ENCODE data around the gene UACA.

The UACA gene

DNA sequence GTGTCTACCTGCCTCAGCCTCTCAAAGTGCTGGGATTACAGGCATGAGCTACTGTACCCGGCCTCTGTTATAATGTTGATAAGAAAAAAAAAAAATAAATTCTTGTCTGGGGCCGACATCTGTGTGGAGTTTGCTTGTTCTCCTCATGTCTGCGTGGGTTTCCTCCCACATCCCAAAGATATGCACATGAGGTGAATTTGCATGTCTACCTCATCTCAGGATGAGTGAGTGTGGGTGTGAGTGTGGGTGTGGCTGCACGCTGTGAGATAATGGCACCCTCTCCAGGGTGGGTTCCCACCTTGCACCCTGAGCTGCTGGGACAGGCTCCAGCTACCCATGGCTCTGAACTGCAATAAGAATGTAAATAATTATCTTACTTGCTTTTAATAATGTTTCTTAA lies 25.9 kb upstream of the UACA start:
- no peak overlapping the region for H3K23ac ChIP-seq (ENCODE audit: low read depth, low read length, poor library complexity)
- no peak overlapping the region for H4K8ac ChIP-seq (ENCODE audit: low read depth, low read length)
- no peak overlapping the region for H2BK120ac ChIP-seq (ENCODE audit: low read depth, low read length)
- no peaks in the 10 kb centered on the region for H3K9me3 ChIP-seq (replicated peaks in 1 of 2; ENCODE audit: control insufficient read depth in 2 of 2, insufficient read depth in 1 of 2, low read depth in 1 of 2, low read length in 2 of 2)
- H2AK5ac ChIP-seq (ENCODE audit: low read depth, low read length), result no peak overlapping the region
- H3K79me1 ChIP-seq (ENCODE audit: low read depth, low read length), result no peaks in the 10 kb centered on the region
- no peak overlapping the region for H3K9ac ChIP-seq (ENCODE audit: low read depth, low read length, poor library complexity)
- H3K4me3 ChIP-seq (ENCODE audit: low read length in 2 of 2), result no peak overlapping the region
- no peak overlapping the region for H3K4me2 ChIP-seq (ENCODE audit: insufficient read depth, low read length, poor library complexity, severe bottlenecking)
- H3K27ac ChIP-seq (replicated peaks; ENCODE audit: low read length), result no peak overlapping the region
- no peaks in the 10 kb centered on the region for H3K36me3 ChIP-seq (replicated peaks in 1 of 2; ENCODE audit: control insufficient read depth in 2 of 2, insufficient read depth in 2 of 2, low read length in 2 of 2)
- no peak overlapping the region for H3K4ac ChIP-seq (ENCODE audit: low read length)
- no peak overlapping the region for H2BK5ac ChIP-seq (ENCODE audit: low read length)
- no peak overlapping the region for H2BK12ac ChIP-seq (ENCODE audit: low read length)
- no peak overlapping the region for H3K14ac ChIP-seq (ENCODE audit: low read length)
- no peak for DNase-seq (ENCODE audit: low spot score)
- peaks cover 0 to 35% (median 0%) of the 10 kb centered on the region in 3 experiments for H3K27me3 ChIP-seq (ENCODE audit: control insufficient read depth in 3 of 3, insufficient read depth in 3 of 3, low read depth in 1 of 3, low read length in 3 of 3)
- no peak overlapping the region for H3K18ac ChIP-seq (ENCODE audit: low read length)
- H3K4me1 ChIP-seq (ENCODE audit: control insufficient read depth in 2 of 2, insufficient read depth in 1 of 2, low read depth in 1 of 2, low read length in 2 of 2), result no peaks in the 10 kb centered on the region
- no CpG with 5 or more reads among the region's 4 CpGs for WGBS, 2 donors (ENCODE audit: extremely low coverage in 2 of 2, insufficient read length in 2 of 2, insufficient replicate concordance in 1 of 2)
- H2AFZ ChIP-seq (ENCODE audit: low read length), result no peak overlapping the region
- no peak overlapping the region for H2BK15ac ChIP-seq (ENCODE audit: low read length)
- H4K91ac ChIP-seq (ENCODE audit: low read depth, low read length, poor library complexity), result no peak overlapping the region

GRCh38 chr15:70788114-70789049 lies 25.0 kb upstream of the UACA start:
- Histone ChIP-seq H3K14ac (ENCODE audit: low read length) (no peak overlapping the region), H2AK5ac (ENCODE audit: low read depth, low read length) (no peak overlapping the region), H3K4me2 (ENCODE audit: insufficient read depth, low read length, poor library complexity, severe bottlenecking) (no peak overlapping the region), H3K4ac (ENCODE audit: low read length) (no peak overlapping the region), H3K79me1 (ENCODE audit: low read depth, low read length) (no peaks in the 10 kb centered on the region), H3K4me1 (ENCODE audit: control insufficient read depth in 2 of 2, insufficient read depth in 1 of 2, low read depth in 1 of 2, low read length in 2 of 2) (no peaks in the 10 kb centered on the region), H2BK15ac (ENCODE audit: low read length) (no peak overlapping the region), H3K27me3 (ENCODE audit: control insufficient read depth in 3 of 3, insufficient read depth in 3 of 3, low read depth in 1 of 3, low read length in 3 of 3) (peaks cover 0 to 29% (median 0%) of the 10 kb centered on the region in 3 experiments), H2BK12ac (ENCODE audit: low read length) (no peak overlapping the region), H3K23ac (ENCODE audit: low read depth, low read length, poor library complexity) (no peak overlapping the region), H2AFZ (ENCODE audit: low read length) (no peak overlapping the region), H3K9ac (ENCODE audit: low read depth, low read length, poor library complexity) (no peak overlapping the region), H3K18ac (ENCODE audit: low read length) (no peak overlapping the region), H2BK5ac (ENCODE audit: low read length) (no peak overlapping the region), H4K91ac (ENCODE audit: low read depth, low read length, poor library complexity) (no peak overlapping the region), H4K8ac (ENCODE audit: low read depth, low read length) (no peak overlapping the region), H3K27ac (replicated peaks; ENCODE audit: low read length) (no peak overlapping the region), H2BK120ac (ENCODE audit: low read depth, low read length) (no peak overlapping the region), H3K4me3 (ENCODE audit: low read length in 2 of 2) (no peak overlapping the region), H3K9me3 (replicated peaks in 1 of 2; ENCODE audit: control insufficient read depth in 2 of 2, insufficient read depth in 1 of 2, low read depth in 1 of 2, low read length in 2 of 2) (no peaks in the 10 kb centered on the region), H3K36me3 (replicated peaks in 1 of 2; ENCODE audit: control insufficient read depth in 2 of 2, insufficient read depth in 2 of 2, low read length in 2 of 2) (no peaks in the 10 kb centered on the region)
- WGBS, 2 donors (ENCODE audit: extremely low coverage in 2 of 2, insufficient read length in 2 of 2, insufficient replicate concordance in 1 of 2), result no CpG with 5 or more reads among the region's 6 CpGs
- no peak for DNase-seq (ENCODE audit: low spot score)

- H3K36me3 ChIP-seq (replicated peaks in 1 of 2; ENCODE audit: control insufficient read depth in 2 of 2, insufficient read depth in 2 of 2, low read length in 2 of 2), result no peaks in the 10 kb centered on the region
- H3K9ac ChIP-seq (ENCODE audit: low read depth, low read length, poor library complexity), result no peak overlapping the region
- H4K8ac ChIP-seq (ENCODE audit: low read depth, low read length), result no peak overlapping the region
- no peaks in the 10 kb centered on the region for H3K79me1 ChIP-seq (ENCODE audit: low read depth, low read length)
- H3K18ac ChIP-seq (ENCODE audit: low read length), result no peak overlapping the region
- no peaks in the 10 kb centered on the region for H3K4me1 ChIP-seq (ENCODE audit: control insufficient read depth in 2 of 2, insufficient read depth in 1 of 2, low read depth in 1 of 2, low read length in 2 of 2)
- H2BK15ac ChIP-seq (ENCODE audit: low read length), result no peak overlapping the region
- no peak overlapping the region for H3K4ac ChIP-seq (ENCODE audit: low read length)
- H3K27ac ChIP-seq (replicated peaks; ENCODE audit: low read length), result no peak overlapping the region
- H2BK5ac ChIP-seq (ENCODE audit: low read length), result no peak overlapping the region
- H4K91ac ChIP-seq (ENCODE audit: low read depth, low read length, poor library complexity), result no peak overlapping the region
- DNase-seq (ENCODE audit: low spot score), result no peak
- H2BK12ac ChIP-seq (ENCODE audit: low read length), result no peak overlapping the region
- WGBS, 2 donors (ENCODE audit: extremely low coverage in 2 of 2, insufficient read length in 2 of 2, insufficient replicate concordance in 1 of 2), result no CpG with 5 or more reads among the region's 4 CpGs
- peaks cover 0 to 24% (median 0%) of the 10 kb centered on the region in 3 experiments for H3K27me3 ChIP-seq (ENCODE audit: control insufficient read depth in 3 of 3, insufficient read depth in 3 of 3, low read depth in 1 of 3, low read length in 3 of 3)
- H2AK5ac ChIP-seq (ENCODE audit: low read depth, low read length), result no peak overlapping the region
- H3K23ac ChIP-seq (ENCODE audit: low read depth, low read length, poor library complexity), result no peak overlapping the region
- no peak overlapping the region for H2AFZ ChIP-seq (ENCODE audit: low read length)
- no peaks in the 10 kb centered on the region for H3K9me3 ChIP-seq (replicated peaks in 1 of 2; ENCODE audit: control insufficient read depth in 2 of 2, insufficient read depth in 1 of 2, low read depth in 1 of 2, low read length in 2 of 2)
- H3K14ac ChIP-seq (ENCODE audit: low read length), result no peak overlapping the region
- H3K4me3 ChIP-seq (ENCODE audit: low read length in 2 of 2), result no peak overlapping the region
- H2BK120ac ChIP-seq (ENCODE audit: low read depth, low read length), result no peak overlapping the region
- no peak overlapping the region for H3K4me2 ChIP-seq (ENCODE audit: insufficient read depth, low read length, poor library complexity, severe bottlenecking)
Observed at GRCh38 chr15:70786996-70787395, 23.6 kb upstream of the UACA start.

- WGBS, 2 donors (ENCODE audit: extremely low coverage in 2 of 2, insufficient read length in 2 of 2, insufficient replicate concordance in 1 of 2), result no CpG with 5 or more reads among the region's 6 CpGs
- Histone ChIP-seq H3K27me3 (ENCODE audit: control insufficient read depth in 3 of 3, insufficient read depth in 3 of 3, low read depth in 1 of 3, low read length in 3 of 3) (peaks cover 0 to 12% (median 0%) of the 10 kb centered on the region in 3 experiments), H4K91ac (ENCODE audit: low read depth, low read length, poor library complexity) (no peak overlapping the region), H3K4me3 (ENCODE audit: low read length in 2 of 2) (no peak overlapping the region), H3K14ac (ENCODE audit: low read length) (no peak overlapping the region), H3K4ac (ENCODE audit: low read length) (no peak overlapping the region), H3K27ac (replicated peaks; ENCODE audit: low read length) (no peak overlapping the region), H2BK12ac (ENCODE audit: low read length) (no peak overlapping the region), H2BK120ac (ENCODE audit: low read depth, low read length) (no peak overlapping the region), H3K9ac (ENCODE audit: low read depth, low read length, poor library complexity) (no peak overlapping the region), H3K4me1 (ENCODE audit: control insufficient read depth in 2 of 2, insufficient read depth in 1 of 2, low read depth in 1 of 2, low read length in 2 of 2) (no peaks in the 10 kb centered on the region), H2BK5ac (ENCODE audit: low read length) (no peak overlapping the region), H3K36me3 (replicated peaks in 1 of 2; ENCODE audit: control insufficient read depth in 2 of 2, insufficient read depth in 2 of 2, low read length in 2 of 2) (no peaks in the 10 kb centered on the region), H3K18ac (ENCODE audit: low read length) (no peak overlapping the region), H2BK15ac (ENCODE audit: low read length) (no peak overlapping the region), H2AFZ (ENCODE audit: low read length) (no peak overlapping the region), H3K79me1 (ENCODE audit: low read depth, low read length) (no peaks in the 10 kb centered on the region), H3K23ac (ENCODE audit: low read depth, low read length, poor library complexity) (no peak overlapping the region), H3K9me3 (replicated peaks in 1 of 2; ENCODE audit: control insufficient read depth in 2 of 2, insufficient read depth in 1 of 2, low read depth in 1 of 2, low read length in 2 of 2) (no peaks in the 10 kb centered on the region), H4K8ac (ENCODE audit: low read depth, low read length) (no peak overlapping the region), H2AK5ac (ENCODE audit: low read depth, low read length) (no peak overlapping the region), H3K4me2 (ENCODE audit: insufficient read depth, low read length, poor library complexity, severe bottlenecking) (no peak overlapping the region)
- no peak for DNase-seq (ENCODE audit: low spot score)
Observed at GRCh38 chr15:70783610-70784022, 20.3 kb upstream of the UACA start.

Data from neuronal stem cell (in vitro differentiated cells).